Activated CD8-positive, alpha-beta memory T cell treated with anti-CD3 and anti-CD28 coated beads, Interleukin-2, amount 10 ng/mL, durations not matched to agents 7 days and 5 days (primary cell): ENCODE results near the gene SCO1. TPM values are rescaled to one million over a fixed set of nuclear protein-coding genes. Genes with fewer than 3 reads are reported as not detected.

ENCODE experiments used
- total RNA-seq, 2 experiments: library from RNA; stranded (reverse); gene quantifications; one replicate each; pipeline ENCODE4 v1.2.3, GENCODE V29; 2021

SCO1 gene
- total RNA-seq, 2 experiments from 2014 or later, result 25.6 to 30.4 TPM

Other genes with a start within 250 kb of the SCO1 start
- not detected for gene MYH4, start 228.0 kb downstream of the SCO1 start, total RNA-seq
- not detected for gene MYH1, start 179.0 kb downstream of the SCO1 start, total RNA-seq
- not detected for gene MYH2, start 147.9 kb downstream of the SCO1 start, total RNA-seq
- 1 to 10 TPM; 4.1 to 4.3 TPM for gene MYH3, start 40.2 kb downstream of the SCO1 start, total RNA-seq
- gene ADPRM, start 61 bp upstream of the SCO1 start, total RNA-seq, result 10 to 100 TPM in 1 of 2 experiments, 1 to 10 TPM in 1; 9.9 to 10.6 TPM
- under 1 TPM; 0.29 to 0.35 TPM for gene TMEM220, start 32.5 kb upstream of the SCO1 start, total RNA-seq
- gene TMEM238L, start 106.6 kb upstream of the SCO1 start, total RNA-seq, result not detected
- gene PIRT, start 140.6 kb upstream of the SCO1 start, total RNA-seq, result not detected